ENCODE measurements around the gene RNF181. TPM values are rescaled to one million over a fixed set of nuclear protein-coding genes. Genes with fewer than 3 reads are reported as not detected.
"Not testable (repeated sequence)": the region's sequence is repeated elsewhere in the genome, so short reads cannot be mapped to it uniquely, and the experiment has no call there.

Gene RNF181
- total RNA-seq, 1 donor from 2014 or later = 155 TPM

GRCh38 chr2:85553184-85553583 is 42.4 kb upstream of the RNF181 start:
- peak overlapping the region; percentile 98 for H3K27ac Mint-ChIP-seq (ENCODE audit: unreplicated experiment)
- no peak for TF ChIP-seq CTCF (IDR thresholded peaks at IDR 0.05; ENCODE audit: unreplicated experiment)
- peaks cover 65% of the 10 kb centered on the region for H3K4me1 Mint-ChIP-seq (ENCODE audit: unreplicated experiment)
- H3K4me3 Mint-ChIP-seq (ENCODE audit: unreplicated experiment) = peak overlapping the region; percentile 24
- H3K27me3 Mint-ChIP-seq (ENCODE audit: unreplicated experiment) = peaks cover 8% of the 10 kb centered on the region
- H3K9me3 Mint-ChIP-seq (ENCODE audit: unreplicated experiment) = no peaks in the 10 kb centered on the region
- peaks cover 46% of the 10 kb centered on the region for H3K36me3 Mint-ChIP-seq (ENCODE audit: low read depth, unreplicated experiment)
- DNase-seq (ENCODE audit: low spot score) = no peak

- Mint-ChIP-seq H3K27me3 (ENCODE audit: unreplicated experiment) (peaks cover 8% of the 10 kb centered on the region), H3K4me1 (ENCODE audit: unreplicated experiment) (peaks cover 69% of the 10 kb centered on the region), H3K4me3 (ENCODE audit: unreplicated experiment) (peak overlapping the region; percentile 29), H3K9me3 (ENCODE audit: unreplicated experiment) (no peaks in the 10 kb centered on the region), H3K27ac (ENCODE audit: unreplicated experiment) (peak overlapping the region; percentile 68), H3K36me3 (ENCODE audit: low read depth, unreplicated experiment) (peaks cover 40% of the 10 kb centered on the region)
- no peak for TF ChIP-seq CTCF (IDR thresholded peaks at IDR 0.05; ENCODE audit: unreplicated experiment)
- DNase-seq (ENCODE audit: low spot score) = no peak
Observed at GRCh38 chr2:85554980-85555612, 40.4 kb upstream of the RNF181 start.

- Mint-ChIP-seq H3K4me3 (ENCODE audit: unreplicated experiment) (no peak overlapping the region), H3K36me3 (ENCODE audit: low read depth, unreplicated experiment) (peaks cover 28% of the 10 kb centered on the region), H3K27me3 (ENCODE audit: unreplicated experiment) (peaks cover 7% of the 10 kb centered on the region), H3K4me1 (ENCODE audit: unreplicated experiment) (peaks cover 61% of the 10 kb centered on the region), H3K27ac (ENCODE audit: unreplicated experiment) (no peak overlapping the region), H3K9me3 (ENCODE audit: unreplicated experiment) (no peaks in the 10 kb centered on the region)
- TF ChIP-seq CTCF (IDR thresholded peaks at IDR 0.05; ENCODE audit: unreplicated experiment) = no peak
- DNase-seq (ENCODE audit: low spot score) = no peak
Observed at GRCh38 chr2:85557130-85557529, 38.4 kb upstream of the RNF181 start.

- Mint-ChIP-seq H3K27me3 (ENCODE audit: unreplicated experiment) (peaks cover 7% of the 10 kb centered on the region), H3K27ac (ENCODE audit: unreplicated experiment) (no peak overlapping the region), H3K4me3 (ENCODE audit: unreplicated experiment) (no peak overlapping the region), H3K4me1 (ENCODE audit: unreplicated experiment) (peaks cover 55% of the 10 kb centered on the region), H3K9me3 (ENCODE audit: unreplicated experiment) (no peaks in the 10 kb centered on the region), H3K36me3 (ENCODE audit: low read depth, unreplicated experiment) (peaks cover 24% of the 10 kb centered on the region)
- DNase-seq (ENCODE audit: low spot score) = no peak
- no peak for TF ChIP-seq CTCF (IDR thresholded peaks at IDR 0.05; ENCODE audit: unreplicated experiment)
Observed at GRCh38 chr2:85558160-85558559, 37.4 kb upstream of the RNF181 start.

GRCh38 chr2:85560403-85560726 is 35.2 kb upstream of the RNF181 start:
- Mint-ChIP-seq H3K27ac (ENCODE audit: unreplicated experiment) (peak overlapping the region; percentile 85), H3K4me3 (ENCODE audit: unreplicated experiment) (peak overlapping the region; percentile 98), H3K36me3 (ENCODE audit: low read depth, unreplicated experiment) (peaks cover 12% of the 10 kb centered on the region), H3K4me1 (ENCODE audit: unreplicated experiment) (peaks cover 35% of the 10 kb centered on the region)
- H3K27me3 Mint-ChIP-seq (ENCODE audit: unreplicated experiment); DNase-seq (ENCODE audit: low spot score); H3K9me3 Mint-ChIP-seq (ENCODE audit: unreplicated experiment): not testable (repeated sequence)
